ENCODE data around the gene NKX2-3. TPM values are rescaled to one million over a fixed set of nuclear protein-coding genes. Genes with fewer than 3 reads are reported as not detected.
A peak's percentile ranks its signal among the peaks of the same experiment; 100 is the strongest.

NKX2-3 gene
- total RNA-seq, 2 experiments from 2014 or later, result not detected

DNA sequence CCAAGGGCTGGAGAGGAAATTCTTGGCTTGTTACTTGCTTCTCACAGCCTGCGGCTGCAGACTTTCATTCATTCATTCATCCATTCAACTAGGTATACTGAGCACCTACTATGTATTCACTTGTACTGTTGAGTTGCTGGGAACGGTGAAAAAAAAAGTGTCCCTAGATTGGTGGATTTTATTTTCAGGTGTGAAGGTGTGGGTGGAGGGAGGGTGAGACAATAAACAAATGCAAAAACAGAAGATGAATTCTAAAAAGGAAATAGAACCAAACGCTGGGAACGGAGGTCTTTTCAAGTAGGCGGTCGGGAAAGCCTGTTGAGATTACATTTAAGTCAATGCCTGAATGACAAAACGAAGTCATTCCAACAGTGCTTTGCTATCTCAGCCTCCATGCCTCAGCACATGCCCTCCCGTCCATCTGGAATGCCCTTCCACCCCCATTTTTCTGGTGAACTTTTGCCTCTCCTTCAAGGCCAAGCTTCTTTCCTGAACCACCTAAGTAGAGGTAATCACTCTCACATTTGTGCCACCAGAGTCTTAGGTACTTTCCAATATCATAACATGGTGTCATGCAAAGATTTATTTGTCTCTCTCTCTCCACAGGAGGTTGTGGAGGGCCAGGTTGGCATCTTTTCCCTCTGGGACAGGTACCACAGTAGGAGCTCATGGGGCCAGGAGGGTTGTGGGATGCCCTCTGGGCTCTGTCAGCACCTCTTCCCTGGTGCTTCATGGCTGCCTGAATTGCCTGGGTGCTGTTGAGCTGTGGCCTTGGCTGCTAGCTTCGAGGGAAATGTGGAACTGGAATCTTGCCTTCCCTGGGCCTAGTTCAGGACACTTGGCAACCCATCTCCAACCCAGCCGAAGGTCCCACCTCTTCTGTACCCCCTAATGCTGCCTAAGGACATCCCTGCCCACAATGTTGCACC, 5.5 kb downstream of the NKX2-3 start:
- no peak for DNase-seq
- ATAC-seq (ENCODE audit: low read depth), result no peak
- H3K27ac Mint-ChIP-seq, result no peak overlapping the region

DNA sequence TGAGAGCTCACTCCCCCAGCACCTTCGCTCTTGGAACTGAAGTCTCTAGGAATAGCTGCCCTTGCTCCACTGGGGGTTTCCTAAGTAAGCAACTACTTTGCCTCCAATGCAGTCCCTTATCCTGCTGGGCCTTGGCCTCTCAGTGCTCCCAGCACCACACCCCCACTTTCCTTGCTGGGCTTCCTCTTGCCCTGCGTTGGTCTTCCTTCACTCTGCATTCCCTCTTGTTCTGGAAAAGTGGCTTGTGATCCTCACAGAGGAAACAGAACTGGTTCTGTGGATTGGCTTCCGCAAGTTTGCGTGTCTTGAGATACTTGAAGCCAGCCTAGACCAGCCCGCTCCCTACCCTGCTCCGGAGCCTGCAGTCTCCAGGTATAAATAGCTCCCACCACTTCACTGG, 6.4 kb downstream of the NKX2-3 start:
- Mint-ChIP-seq H3K4me1 (peaks cover 15% of the 10 kb centered on the region), H3K27ac (no peak overlapping the region), H3K27me3 (peaks cover 78% of the 10 kb centered on the region), H3K4me3 (no peak overlapping the region), H3K9me3 (no peaks in the 10 kb centered on the region), H3K36me3 (no peaks in the 10 kb centered on the region)
- DNase-seq, result no peak
- POLR2A ChIA-PET, result no interaction called here
- no peak for ATAC-seq (ENCODE audit: low read depth)

More for the DNA sequence above, 5.5 kb downstream of the NKX2-3 start:
- Mint-ChIP-seq H3K4me3 (no peak overlapping the region), H3K4me1 (peaks cover 15% of the 10 kb centered on the region), H3K36me3 (no peaks in the 10 kb centered on the region), H3K9me3 (no peaks in the 10 kb centered on the region), H3K27me3 (peaks cover 81% of the 10 kb centered on the region)
- POLR2A ChIA-PET, result no interaction called here

DNA sequence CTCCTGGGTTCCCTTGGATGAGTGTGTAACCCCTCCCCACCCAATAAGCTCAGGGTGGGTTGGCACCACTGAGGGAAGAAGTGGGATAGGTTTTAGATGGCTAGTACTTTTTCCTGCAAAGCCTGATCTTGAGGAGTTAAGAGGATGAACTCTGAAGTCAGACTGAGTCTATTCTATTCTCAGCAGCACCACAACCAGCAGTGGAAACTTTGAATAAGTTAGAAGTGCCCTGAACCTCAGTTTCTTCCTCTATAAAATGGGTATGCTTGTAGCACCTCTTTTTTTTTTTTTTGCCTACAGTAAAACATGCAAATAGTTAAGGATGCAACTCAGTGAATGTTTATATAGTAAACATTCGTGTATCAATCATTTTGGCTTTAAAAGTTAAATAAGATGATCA, 7.1 kb downstream of the NKX2-3 start:
- Mint-ChIP-seq H3K27ac (no peak overlapping the region), H3K4me1 (peaks cover 11% of the 10 kb centered on the region), H3K27me3 (peaks cover 74% of the 10 kb centered on the region), H3K4me3 (no peak overlapping the region), H3K9me3 (no peaks in the 10 kb centered on the region), H3K36me3 (no peaks in the 10 kb centered on the region)
- no peak for DNase-seq
- POLR2A ChIA-PET, result no interaction called here
- ATAC-seq (ENCODE audit: low read depth), result no peak

DNA sequence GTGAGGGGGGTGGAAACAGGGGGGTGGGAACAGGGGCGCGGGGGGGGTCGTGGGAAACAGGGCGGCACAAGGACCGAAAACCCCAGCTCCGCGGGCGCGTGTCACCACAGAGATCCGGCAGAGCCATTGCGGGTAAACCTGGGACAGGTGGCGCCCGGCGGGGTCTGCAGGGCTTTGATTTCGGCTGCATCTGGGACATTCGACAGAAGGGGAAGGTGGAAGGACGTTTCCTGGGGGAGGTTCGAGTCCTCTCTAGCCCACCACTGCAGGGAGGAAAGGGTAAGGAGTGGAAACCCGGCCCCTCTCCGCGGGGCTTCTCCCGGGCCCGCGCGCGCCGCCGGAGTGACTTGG, 7.5 kb downstream of the NKX2-3 start:
- Mint-ChIP-seq H3K9me3 (no peaks in the 10 kb centered on the region), H3K27ac (no peak overlapping the region), H3K4me3 (no peak overlapping the region), H3K36me3 (no peaks in the 10 kb centered on the region), H3K27me3 (peaks cover 76% of the 10 kb centered on the region), H3K4me1 (peaks cover 9% of the 10 kb centered on the region)
- ATAC-seq (ENCODE audit: low read depth) (no peak), DNase-seq (no peak)
- POLR2A ChIA-PET, result no interaction called here

DNA sequence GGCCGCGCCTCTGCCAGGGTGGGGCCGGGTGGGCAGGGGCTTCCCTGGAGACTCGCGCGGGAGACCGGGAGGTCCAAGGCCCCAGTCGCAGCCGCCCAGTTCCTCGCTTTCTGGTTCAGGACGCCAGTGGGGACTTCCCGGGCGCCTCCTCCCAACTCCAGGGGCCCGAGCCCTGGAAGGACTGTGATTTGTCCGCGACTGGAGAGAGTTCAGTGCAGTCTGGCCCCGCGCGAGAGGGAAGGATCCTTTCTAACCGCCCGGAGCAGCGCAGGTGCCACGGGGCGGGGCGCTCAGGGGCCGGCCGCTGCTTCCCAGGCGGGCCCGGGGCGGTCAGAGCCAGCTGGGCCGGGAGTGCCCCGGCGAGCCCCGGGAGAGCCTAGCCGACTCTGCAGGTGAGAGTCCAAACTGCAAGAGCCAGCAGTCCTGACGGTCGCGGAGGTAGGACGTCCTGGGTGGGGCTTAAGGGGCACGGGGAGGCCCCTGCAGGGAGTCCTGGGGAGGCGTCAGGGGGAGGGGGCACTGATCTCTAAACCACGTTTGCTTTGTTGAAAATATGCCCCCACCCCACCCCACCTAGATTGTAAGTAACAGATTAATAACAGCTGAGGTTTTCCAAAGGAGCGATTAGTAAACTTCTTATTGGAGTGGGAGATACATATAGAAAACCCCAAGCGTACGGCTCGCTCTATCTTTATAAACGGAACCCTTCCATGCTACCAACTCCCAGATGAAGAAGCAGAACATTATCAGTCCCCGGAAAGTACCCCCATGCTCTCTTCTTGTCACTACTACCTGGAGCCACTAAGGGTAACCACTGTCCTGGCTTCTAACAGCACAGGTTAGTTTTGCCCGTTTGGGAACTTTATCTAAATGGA, 8.2 kb downstream of the NKX2-3 start:
- no peak overlapping the region for H3K27ac Mint-ChIP-seq
- H3K9me3 Mint-ChIP-seq, result no peaks in the 10 kb centered on the region
- H3K4me3 Mint-ChIP-seq, result no peak overlapping the region
- H3K36me3 Mint-ChIP-seq, result no peaks in the 10 kb centered on the region
- no peak for ATAC-seq (ENCODE audit: low read depth)
- no peak for DNase-seq
- POLR2A ChIA-PET, result no interaction called here
- H3K27me3 Mint-ChIP-seq, result peaks cover 78% of the 10 kb centered on the region
- H3K4me1 Mint-ChIP-seq, result peaks cover 9% of the 10 kb centered on the region

DNA sequence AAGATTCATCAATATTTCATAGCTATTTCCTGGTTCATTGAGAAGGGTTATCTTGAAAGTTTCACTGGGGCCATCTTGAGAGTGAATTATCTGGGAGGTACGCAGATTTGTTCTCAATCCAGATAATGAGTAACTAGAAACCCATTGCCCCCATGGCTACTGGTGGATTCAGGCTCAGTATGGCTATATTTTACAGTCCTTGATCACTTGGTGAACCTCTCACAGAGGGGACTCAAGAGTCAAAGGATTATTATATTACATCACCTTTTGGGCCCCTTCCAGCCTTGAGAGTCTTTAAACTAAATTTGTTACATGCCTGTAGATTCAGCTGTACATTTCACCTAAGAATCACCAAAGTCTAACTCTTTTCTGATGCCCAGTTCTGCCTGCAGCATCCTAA, 11.6 kb downstream of the NKX2-3 start:
- ATAC-seq (ENCODE audit: low read depth), result no peak
- no peak for DNase-seq
- H3K4me3 Mint-ChIP-seq, result no peak overlapping the region
- H3K27ac Mint-ChIP-seq, result no peak overlapping the region
- no peaks in the 10 kb centered on the region for H3K9me3 Mint-ChIP-seq
- H3K36me3 Mint-ChIP-seq, result no peaks in the 10 kb centered on the region
- POLR2A ChIA-PET, result no interaction called here
- peaks cover 64% of the 10 kb centered on the region for H3K27me3 Mint-ChIP-seq
- no peaks in the 10 kb centered on the region for H3K4me1 Mint-ChIP-seq

DNA sequence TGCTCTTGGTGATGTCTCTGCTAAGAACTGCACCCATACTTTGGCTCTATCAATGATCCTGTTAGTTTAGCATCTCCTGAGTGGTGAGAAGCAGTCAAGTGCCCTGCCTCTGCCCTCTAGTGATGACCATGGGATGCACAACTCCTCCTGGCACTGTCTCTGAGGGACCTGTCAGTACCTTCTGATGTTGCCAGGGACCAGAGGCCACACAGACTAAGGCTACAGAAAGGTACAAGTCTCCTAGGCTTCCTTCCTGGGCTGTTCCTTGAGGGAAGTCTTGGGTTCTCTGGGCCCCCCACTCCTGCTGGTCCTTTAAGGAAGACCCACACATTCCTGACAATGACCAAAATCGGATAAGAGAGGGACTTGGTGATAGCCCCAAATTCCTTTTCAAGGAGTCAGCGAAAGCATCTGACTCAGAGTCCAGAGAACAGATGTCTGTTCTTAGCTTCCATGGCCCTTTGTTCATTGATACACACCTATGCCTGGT, 15.3 kb downstream of the NKX2-3 start:
- Mint-ChIP-seq H3K27ac (no peak overlapping the region), H3K4me1 (peaks cover 3% of the 10 kb centered on the region)

DNA sequence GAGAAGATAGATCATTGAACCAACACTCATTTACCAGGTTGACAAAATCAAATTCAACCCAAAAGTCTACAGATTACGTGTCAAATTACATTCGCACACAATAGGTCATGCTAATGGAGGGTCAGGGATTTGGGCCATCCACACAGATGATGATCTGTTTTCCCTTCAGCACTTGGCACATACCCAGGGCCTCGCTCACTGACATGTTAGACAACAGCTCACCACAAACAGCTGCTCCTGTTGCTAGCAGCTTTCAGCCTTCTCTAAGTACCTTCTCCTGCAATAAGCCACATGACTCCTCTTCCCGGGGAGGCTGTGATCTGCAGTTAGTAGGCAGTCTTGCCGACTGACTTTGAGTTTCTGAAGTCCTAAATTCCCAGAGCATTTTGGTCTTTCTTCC, 18.4 kb downstream of the NKX2-3 start:
- no peaks in the 10 kb centered on the region for H3K36me3 Mint-ChIP-seq
- no peak overlapping the region for H3K4me3 Mint-ChIP-seq
- DNase-seq, result no peak
- H3K27ac Mint-ChIP-seq, result no peak overlapping the region
- no peaks in the 10 kb centered on the region for H3K9me3 Mint-ChIP-seq
- ATAC-seq (ENCODE audit: low read depth), result no peak
- H3K27me3 Mint-ChIP-seq, result peaks cover 56% of the 10 kb centered on the region
- POLR2A ChIA-PET, result no interaction called here
- H3K4me1 Mint-ChIP-seq, result peaks cover 9% of the 10 kb centered on the region

More for the DNA sequence above, 15.3 kb downstream of the NKX2-3 start:
- no peak for ATAC-seq (ENCODE audit: low read depth)
- H3K9me3 Mint-ChIP-seq, result no peaks in the 10 kb centered on the region
- no peak for DNase-seq
- no peaks in the 10 kb centered on the region for H3K36me3 Mint-ChIP-seq
- POLR2A ChIA-PET, result no interaction called here
- no peak overlapping the region for H3K4me3 Mint-ChIP-seq
- peaks cover 62% of the 10 kb centered on the region for H3K27me3 Mint-ChIP-seq

DNA sequence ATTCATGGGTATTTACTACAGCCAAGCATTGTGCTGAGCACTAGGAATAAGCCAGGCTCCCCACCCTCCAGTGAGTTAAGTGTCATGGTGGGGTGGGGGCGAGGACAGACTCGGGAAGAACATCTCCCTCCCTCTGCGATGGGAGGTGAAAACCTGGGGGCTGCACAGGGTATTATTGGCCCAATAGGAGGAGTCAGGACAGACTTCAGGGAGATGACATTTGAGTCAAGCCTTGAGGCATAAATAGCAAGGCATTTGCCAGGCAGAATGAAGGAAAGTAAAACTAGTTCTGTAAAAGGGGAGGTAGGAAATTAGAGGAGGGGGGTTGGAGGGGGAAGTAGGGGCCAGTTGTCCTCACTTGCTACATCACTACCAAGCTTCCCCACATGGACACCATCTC, 18.9 kb downstream of the NKX2-3 start:
- DNase-seq, result no peak
- no peaks in the 10 kb centered on the region for H3K9me3 Mint-ChIP-seq
- no peak overlapping the region for H3K27ac Mint-ChIP-seq
- H3K4me1 Mint-ChIP-seq, result peaks cover 13% of the 10 kb centered on the region
- H3K36me3 Mint-ChIP-seq, result no peaks in the 10 kb centered on the region
- no peak for ATAC-seq (ENCODE audit: low read depth)
- peaks cover 53% of the 10 kb centered on the region for H3K27me3 Mint-ChIP-seq
- POLR2A ChIA-PET, result no interaction called here
- no peak overlapping the region for H3K4me3 Mint-ChIP-seq

DNA sequence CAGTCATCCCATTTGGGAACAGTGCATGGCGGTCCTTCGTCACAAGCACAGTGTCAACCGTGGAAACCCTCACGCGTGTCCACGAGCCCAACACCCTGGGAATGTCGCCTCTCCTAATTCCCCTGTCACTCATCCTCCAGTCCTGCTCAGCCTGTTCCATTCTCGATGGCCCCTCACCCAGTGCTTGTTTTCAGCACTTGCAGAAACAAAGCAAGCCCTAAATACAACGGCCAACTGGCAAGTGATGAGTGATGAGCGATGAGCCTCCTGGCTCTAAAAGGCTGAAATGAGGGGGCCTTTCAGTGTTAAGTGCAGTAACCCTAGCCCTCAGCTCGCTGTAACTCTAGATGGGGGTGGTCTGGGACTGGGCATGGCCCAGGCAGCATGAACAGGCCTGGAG, 22.6 kb downstream of the NKX2-3 start:
- no peaks in the 10 kb centered on the region for H3K9me3 Mint-ChIP-seq
- no peak for ATAC-seq (ENCODE audit: low read depth)
- H3K4me3 Mint-ChIP-seq, result no peak overlapping the region
- peaks cover 45% of the 10 kb centered on the region for H3K27me3 Mint-ChIP-seq
- no peaks in the 10 kb centered on the region for H3K36me3 Mint-ChIP-seq
- H3K4me1 Mint-ChIP-seq, result peaks cover 13% of the 10 kb centered on the region
- no peak for DNase-seq
- POLR2A ChIA-PET, result no interaction called here
- no peak overlapping the region for H3K27ac Mint-ChIP-seq

DNA sequence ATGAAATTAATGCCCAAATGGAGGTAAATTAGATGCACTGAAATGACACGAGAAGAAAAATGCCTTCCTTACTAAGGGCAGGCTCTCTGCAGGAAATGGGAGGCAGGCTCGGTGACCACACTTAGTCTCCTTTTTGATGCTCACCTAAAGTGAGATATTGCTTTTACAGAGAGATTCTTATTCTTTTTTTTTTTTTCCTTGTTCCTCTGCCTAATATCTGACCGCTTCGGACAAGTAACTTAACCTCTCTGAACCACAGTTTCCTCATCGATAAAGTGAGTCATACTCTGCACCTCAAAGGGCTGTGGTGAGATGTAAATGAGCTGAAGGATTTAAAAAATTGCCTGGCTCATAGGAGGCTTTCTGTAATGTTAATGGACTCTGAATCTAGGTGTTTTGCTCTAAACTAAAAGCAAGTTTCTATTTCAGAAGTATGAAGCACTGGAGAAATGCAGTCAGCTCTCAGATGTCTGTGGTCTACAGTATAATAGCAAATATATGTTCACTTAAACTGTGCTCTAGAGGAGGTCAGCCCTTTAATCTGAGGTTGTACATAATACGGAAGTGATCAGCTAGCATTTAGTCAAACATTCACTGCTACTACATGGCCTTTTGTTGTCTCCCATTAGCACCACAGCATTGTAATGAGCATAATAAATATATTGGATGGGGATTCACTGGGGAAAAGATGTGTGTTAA, 23.2 kb downstream of the NKX2-3 start:
- Mint-ChIP-seq H3K4me1 (peaks cover 12% of the 10 kb centered on the region), H3K27me3 (peaks cover 40% of the 10 kb centered on the region), H3K9me3 (no peaks in the 10 kb centered on the region), H3K27ac (no peak overlapping the region), H3K36me3 (no peaks in the 10 kb centered on the region), H3K4me3 (no peak overlapping the region)
- POLR2A ChIA-PET, result no interaction called here
- ATAC-seq (ENCODE audit: low read depth) (peak; percentile 54), DNase-seq (no peak)

DNA sequence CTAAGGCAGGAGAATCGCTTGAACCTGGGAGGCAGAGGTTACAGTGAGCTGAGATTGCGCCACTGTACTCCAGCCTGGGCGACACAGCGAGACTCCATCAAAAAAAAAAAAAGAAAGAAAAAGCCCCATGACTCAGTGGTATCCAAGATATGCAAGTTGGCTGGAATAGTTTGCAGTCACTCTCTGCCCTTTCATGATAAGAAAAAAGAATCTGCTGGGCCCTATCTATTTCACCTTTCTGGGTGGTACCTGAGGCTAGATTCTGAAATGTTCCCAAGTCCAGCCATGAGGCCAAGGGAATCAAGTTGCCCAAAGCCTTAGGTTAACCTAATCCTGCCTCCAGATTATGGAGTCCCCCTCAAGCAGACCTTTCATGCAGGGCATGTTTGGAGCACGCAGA, 24.3 kb downstream of the NKX2-3 start:
- Mint-ChIP-seq H3K27me3 (peaks cover 36% of the 10 kb centered on the region), H3K4me1 (peaks cover 10% of the 10 kb centered on the region), H3K4me3 (no peak overlapping the region), H3K9me3 (no peaks in the 10 kb centered on the region), H3K36me3 (no peaks in the 10 kb centered on the region), H3K27ac (no peak overlapping the region)
- ATAC-seq (ENCODE audit: low read depth), result no peak
- POLR2A ChIA-PET, result no interaction called here
- no peak for DNase-seq

DNA sequence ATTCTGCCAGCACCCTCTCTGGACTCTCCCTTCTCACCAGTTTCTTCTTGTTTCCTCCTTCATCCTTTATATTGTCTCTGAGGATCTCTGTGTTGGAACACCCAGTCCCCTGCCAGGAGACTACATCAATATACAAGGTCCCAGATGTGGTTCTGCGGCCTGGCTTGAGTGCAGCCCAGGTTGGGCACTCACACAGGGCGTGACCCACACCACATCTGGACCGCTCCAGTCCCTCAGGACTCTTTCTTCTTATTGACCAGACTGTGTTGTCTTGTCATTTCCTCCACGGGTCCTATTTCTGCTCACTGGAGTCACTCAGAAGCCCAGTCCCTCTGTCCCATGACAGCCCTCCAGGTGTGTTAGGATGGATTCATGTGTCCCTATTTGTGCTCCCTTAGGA, 26.0 kb downstream of the NKX2-3 start:
- POLR2A ChIA-PET, result no interaction called here
- H3K9me3 Mint-ChIP-seq, result no peaks in the 10 kb centered on the region
- H3K4me1 Mint-ChIP-seq, result peaks cover 10% of the 10 kb centered on the region
- no peaks in the 10 kb centered on the region for H3K36me3 Mint-ChIP-seq
- peaks cover 34% of the 10 kb centered on the region for H3K27me3 Mint-ChIP-seq
- H3K4me3 Mint-ChIP-seq, result no peak overlapping the region
- ATAC-seq (ENCODE audit: low read depth) (no peak), DNase-seq (no peak)
- H3K27ac Mint-ChIP-seq, result no peak overlapping the region
